Endothelial cell of umbilical vein (primary cell): ENCODE data around the gene SAA4. TPM values are rescaled to one million over a fixed set of nuclear protein-coding genes. Genes with fewer than 3 reads are reported as not detected.

Experiments
- BruUV-seq: library from RNA; stranded (reverse); fragments of 400-500 nt; replicated peaks from 2 replicates; lab custom pipeline; 2021; lab: Mats Ljungman, UMichigan
- CTCF ChIA-PET: fragments of 300-600, 350-600 bp; sonication (Branson Sonifier 250); formaldehyde crosslinking; loops from one replicate; lab custom pipeline; 2021; ENCODE audit warnings: antibody characterized with exemption, inconsistent platforms; lab: Charles Lee
- POLR2A ChIA-PET: fragments of 300-600, 350-600 bp; sonication (Branson Sonifier 250); formaldehyde crosslinking; loops from one replicate; lab custom pipeline; 2021; ENCODE audit warnings: antibody characterized with exemption, inconsistent platforms; lab: Charles Lee
- DNase-seq: peaks from one replicate; pipeline ENCODE4 v3.0.0-alpha.2; 2011; ENCODE audit warnings: low read depth, low spot score
- FAIRE-seq: peaks from 2 replicates; lab custom pipeline; 2011; peaks lifted over from hg19 to GRCh38; lab: Jason Lieb, UNC
- H2AFZ ChIP-seq: 2 replicates; pipeline ENCODE4 v1.6.0; 2012; ENCODE audit warnings: low read depth, low read length, control low read depth, inconsistent platforms
- H3K27ac ChIP-seq: 2 replicates; pipeline ENCODE4 v1.5.1; 2011; ENCODE audit warnings: low read depth, mild to moderate bottlenecking, control low read depth, low read length, moderate library complexity; ENCODE audit not compliant: insufficient read depth
- H3K27me3 ChIP-seq, 2 experiments: 2 replicates each; pipeline versions ENCODE4 v1.6.0 to v1.6.1; 2011; ENCODE audit warnings: low read length in 2 of 2, mixed read lengths in 1 of 2; ENCODE audit not compliant: control insufficient read depth in 2 of 2, insufficient read depth in 2 of 2
- H3K36me3 ChIP-seq, 2 experiments: 2 replicates in 1 of 2; 3 replicates in 1 of 2; pipeline ENCODE4 v1.5.1; 2011; ENCODE audit warnings: low read length in 2 of 2, mild to moderate bottlenecking in 1 of 2, moderate library complexity in 1 of 2; ENCODE audit not compliant: control insufficient read depth in 2 of 2, insufficient read depth in 2 of 2; ENCODE audit errors: extremely low read depth in 1 of 2
- H3K4me1 ChIP-seq: 3 replicates; pipeline ENCODE4 v1.5.1; 2011; ENCODE audit warnings: mild to moderate bottlenecking, low read length; ENCODE audit not compliant: control insufficient read depth, insufficient read depth; ENCODE audit errors: extremely low read depth
- H3K4me2 ChIP-seq: 2 replicates; pipeline ENCODE4 v1.6.1; 2011; ENCODE audit warnings: low read length, control low read depth, mixed read lengths; ENCODE audit not compliant: insufficient read depth
- H3K4me3 ChIP-seq, 3 experiments: fragments of 200-600 bp in 1 of 3; sonication (generic), shearing (Covaris generic) in 1 of 3; replicated peaks in 1 of 3; 2 replicates each; pipeline ENCODE4 v1.5.1; 2011 to 2016; ENCODE audit warnings: control low read depth in 3 of 3, low read length in 3 of 3, mild to moderate bottlenecking in 2 of 3, inconsistent platforms in 1 of 3, low read depth in 1 of 3, moderate library complexity in 1 of 3; ENCODE audit not compliant: insufficient read depth in 1 of 3
- H3K79me2 ChIP-seq: 2 replicates; pipeline ENCODE4 v1.6.0; 2012; ENCODE audit warnings: low read length, inconsistent platforms; ENCODE audit not compliant: control insufficient read depth, insufficient read depth
- H3K9ac ChIP-seq: replicated peaks from 2 replicates; pipeline ENCODE3; 2011; ENCODE audit warnings: low read length, control low read depth; ENCODE audit not compliant: insufficient read depth; ENCODE audit errors: extremely low read depth
- H3K9me1 ChIP-seq: replicated peaks from 3 replicates; pipeline ENCODE4 v1.6.0; 2011; ENCODE audit warnings: mild to moderate bottlenecking, low read length; ENCODE audit not compliant: control insufficient read depth, insufficient read depth; ENCODE audit errors: extremely low read depth
- H3K9me3 ChIP-seq: replicated peaks from 2 replicates; pipeline ENCODE4 v1.5.1; 2012; ENCODE audit warnings: low read length, inconsistent platforms; ENCODE audit not compliant: control insufficient read depth, insufficient read depth
- H4K20me1 ChIP-seq: replicated peaks from 2 replicates; pipeline ENCODE3; 2011; ENCODE audit warnings: mild to moderate bottlenecking, low read length; ENCODE audit not compliant: control insufficient read depth, insufficient read depth; ENCODE audit errors: extremely low read depth
- CTCF ChIP-seq, 2 donors: IDR thresholded peaks; 1 replicate in 1 of 2; 2 replicates in 1 of 2; pipeline ENCODE4 v1.5.1; 2011; ENCODE audit warnings: low read length in 2 of 2, mild to moderate bottlenecking in 2 of 2, moderate library complexity in 2 of 2, control low read depth in 1 of 2, inconsistent platforms in 1 of 2, low read depth in 1 of 2; ENCODE audit not compliant: insufficient read depth in 1 of 2; ENCODE audit errors: extremely low read depth in 1 of 2
- EZH2 ChIP-seq: IDR thresholded peaks from 2 replicates; pipeline ENCODE4 v1.6.1; 2012; ENCODE audit warnings: borderline replicate concordance, low read depth, mild to moderate bottlenecking, moderate library complexity, low read length, inconsistent platforms; ENCODE audit not compliant: severe bottlenecking
- FOS ChIP-seq: IDR thresholded peaks from 2 replicates; pipeline ENCODE4 v1.6.1; 2011; ENCODE audit warnings: mild to moderate bottlenecking, low read length, moderate library complexity, borderline replicate concordance; ENCODE audit not compliant: insufficient read depth
- GATA2 ChIP-seq: IDR thresholded peaks from 2 replicates; pipeline ENCODE4 v1.7.0; 2011; ENCODE audit warnings: low read depth, mild to moderate bottlenecking, moderate library complexity, mixed read lengths, low read length; ENCODE audit not compliant: insufficient read length, insufficient read depth
- JUN ChIP-seq: IDR thresholded peaks from 2 replicates; pipeline ENCODE4 v1.6.1; 2011; ENCODE audit warnings: borderline replicate concordance, low read depth; ENCODE audit not compliant: insufficient read length, insufficient read depth
- MAX ChIP-seq: IDR thresholded peaks from 2 replicates; pipeline ENCODE4 v1.6.1; 2011; ENCODE audit not compliant: insufficient read depth, insufficient read length
- MYC ChIP-seq: IDR thresholded peaks from one replicate; pipeline ENCODE4 v1.6.1; 2011; ENCODE audit warnings: mild to moderate bottlenecking, low read depth, low read length
- POLR2A ChIP-seq: IDR thresholded peaks from 2 replicates; pipeline ENCODE4 v1.6.1; 2012; ENCODE audit warnings: low read depth, mild to moderate bottlenecking, control low read depth, low read length
- POLR2AphosphoS5 ChIP-seq: IDR thresholded peaks from 2 replicates; pipeline ENCODE4 v1.6.1; 2012; ENCODE audit warnings: low read depth, mild to moderate bottlenecking, control low read depth, low read length, moderate library complexity; ENCODE audit not compliant: insufficient read depth
- dilution Hi-C: fragments of 300-500 bp; cut with MboI; formaldehyde crosslinking; loops from one replicate; pipeline ENCODE4 v1.15.0; 2019; ENCODE audit warnings: low sequenced_read_pairs; ENCODE audit not compliant: extremely low pct_ligation_motif_present
- intact Hi-C: fragments of 100-400 bp; cut with micrococcal nuclease; formaldehyde crosslinking; loops from one replicate; pipeline ENCODE4 v1.10.0; 2022
- polyA plus RNA-seq, 4 experiments: library from polyadenylated mRNA; depleted of rRNA in 3 of 4; stranded (reverse) in 3 of 4; unstranded in 1 of 4; fragments of >200 nt; gene quantifications; 2 replicates each; pipeline versions ENCODE4 v1.2.1 to v1.2.3, GENCODE V29; 2011 to 2012; ENCODE audit warnings: missing spikeins in 1 of 4
- total RNA-seq: library from RNA; stranded (reverse); gene quantifications from 2 replicates; pipeline ENCODE4 v1.2.3, GENCODE V29; 2021

Gene SAA4
- total and polyA plus RNA-seq, 2 donors (not counting 3 experiments of a cell fraction or from before 2014, with no cell fraction given): not detected

GRCh38 chr11:18229501-18229900, 7.1 kb downstream of the SAA4 start:
- dilution Hi-C loops (no loop called here), intact Hi-C loops (no loop called here)
- ChIA-PET CTCF (interaction anchor here (1.5 kb wide), 1 partner anchor 14 kb away, joined by 5 read pairs; no protein-coding TSS in a partner anchor), POLR2A (no interaction called here)
- TF ChIP-seq FOS (no peak), JUN (no peak), EZH2 (no peak), MYC (no peak), POLR2A (no peak), MAX (no peak), CTCF (IDR thresholded peaks at IDR 0.05; ENCODE audit: extremely low read depth in 1 of 2, insufficient read depth in 1 of 2, low read depth in 1 of 2, low read length in 2 of 2) (no peak), POLR2AphosphoS5 (no peak), GATA2 (no peak)
- H3K4me3 ChIP-seq: no peak overlapping the region
- H4K20me1 ChIP-seq: no peaks in the 10 kb centered on the region
- no peaks in the 10 kb centered on the region for H3K27me3 ChIP-seq
- no peak overlapping the region for H3K9ac ChIP-seq
- no peaks in the 10 kb centered on the region for H3K9me3 ChIP-seq
- no peak overlapping the region for H3K4me2 ChIP-seq
- no peaks in the 10 kb centered on the region for H3K79me2 ChIP-seq
- H3K4me1 ChIP-seq: no peaks in the 10 kb centered on the region
- BruUV-seq: no TSS peak
- H3K9me1 ChIP-seq: no peaks in the 10 kb centered on the region
- H2AFZ ChIP-seq: no peak overlapping the region
- FAIRE-seq (no peak), DNase-seq (no peak)
- no peak overlapping the region for H3K27ac ChIP-seq
- no peaks in the 10 kb centered on the region for H3K36me3 ChIP-seq
